Measurements from ENCODE around the gene CSMD2.

CSMD2 gene

DNA sequence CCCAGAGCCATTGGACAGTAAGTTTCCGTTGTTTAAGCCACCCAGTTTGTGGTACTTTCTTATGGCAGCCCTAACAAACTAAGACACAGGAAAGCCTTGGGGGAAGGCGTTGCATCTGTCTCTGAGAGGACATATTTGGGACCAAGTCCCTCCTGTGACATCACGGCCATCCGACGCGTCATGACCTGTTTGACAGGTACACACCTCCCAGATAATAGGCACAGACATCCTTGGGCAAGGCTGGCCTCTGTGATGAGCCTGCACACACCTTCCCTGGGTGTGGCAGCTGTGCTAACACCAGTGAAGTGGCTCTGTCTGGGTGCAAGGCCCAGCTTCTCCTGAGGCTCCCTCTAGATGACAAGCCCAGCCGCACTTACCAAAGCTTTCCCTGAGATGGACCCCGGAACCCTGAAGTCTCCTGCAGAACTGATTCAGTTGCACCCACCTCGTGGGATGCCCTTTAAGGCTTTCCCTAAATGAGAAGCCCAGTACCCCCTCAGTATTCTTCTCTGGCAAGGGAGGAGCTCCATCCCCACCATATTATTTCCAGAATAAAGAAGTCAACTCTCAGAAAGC, 556.1 kb downstream of the CSMD2 start:
- Histone ChIP-seq H3K27me3 (ENCODE audit: low read depth, low read length) (0 out of 2 replicates have a peak, but pooled peaks cover 8% of the 10 kb centered on the region), H4K20me1 (ENCODE audit: insufficient read depth, low read length) (no peaks in the 10 kb centered on the region), H2AFZ (ENCODE audit: low read depth, low read length) (no peak overlapping the region), H3K79me2 (ENCODE audit: low read length) (no peaks in the 10 kb centered on the region), H3K27ac (ENCODE audit: low read length) (no peak overlapping the region), H3K4me2 (ENCODE audit: low read length) (no peak overlapping the region), H3K9ac (ENCODE audit: low read length) (no peak overlapping the region), H3K4me3 (ENCODE audit: low read length) (no peak overlapping the region), H3K4me1 (ENCODE audit: low read length) (no peaks in the 10 kb centered on the region), H3K36me3 (replicated peaks; ENCODE audit: low read depth, low read length) (no peaks in the 10 kb centered on the region), H3K9me3 (ENCODE audit: insufficient read depth, low read length) (no peaks in the 10 kb centered on the region)
- no peak for TF ChIP-seq CTCF (IDR thresholded peaks at IDR 0.05; ENCODE audit: low read depth, low read length)
- TF ChIP-seq EZH2phosphoT487 (IDR thresholded peaks at IDR 0.05; ENCODE audit: low read depth): no peak

GRCh38 chr1:33607444-33608005, 557.5 kb downstream of the CSMD2 start:
- no peak overlapping the region for H3K27ac ChIP-seq (ENCODE audit: low read length)
- no peaks in the 10 kb centered on the region for H3K36me3 ChIP-seq (replicated peaks; ENCODE audit: low read depth, low read length)
- H4K20me1 ChIP-seq (ENCODE audit: insufficient read depth, low read length): no peaks in the 10 kb centered on the region
- no peak overlapping the region for H2AFZ ChIP-seq (ENCODE audit: low read depth, low read length)
- TF ChIP-seq CTCF (IDR thresholded peaks at IDR 0.05; ENCODE audit: low read depth, low read length): no peak
- TF ChIP-seq EZH2phosphoT487 (IDR thresholded peaks at IDR 0.05; ENCODE audit: low read depth): no peak
- no peaks in the 10 kb centered on the region for H3K79me2 ChIP-seq (ENCODE audit: low read length)
- H3K9me3 ChIP-seq (ENCODE audit: insufficient read depth, low read length): no peaks in the 10 kb centered on the region
- H3K4me1 ChIP-seq (ENCODE audit: low read length): no peaks in the 10 kb centered on the region
- H3K27me3 ChIP-seq (ENCODE audit: low read depth, low read length): no peaks in the 10 kb centered on the region
- no peak overlapping the region for H3K9ac ChIP-seq (ENCODE audit: low read length)
- H3K4me2 ChIP-seq (ENCODE audit: low read length): no peak overlapping the region
- no peak overlapping the region for H3K4me3 ChIP-seq (ENCODE audit: low read length)

GRCh38 chr1:33606272-33606671, 558.8 kb downstream of the CSMD2 start:
- Histone ChIP-seq H3K36me3 (replicated peaks; ENCODE audit: low read depth, low read length) (no peaks in the 10 kb centered on the region), H3K9me3 (ENCODE audit: insufficient read depth, low read length) (no peaks in the 10 kb centered on the region), H3K9ac (ENCODE audit: low read length) (no peak overlapping the region), H3K4me2 (ENCODE audit: low read length) (no peak overlapping the region), H4K20me1 (ENCODE audit: insufficient read depth, low read length) (no peaks in the 10 kb centered on the region), H3K4me1 (ENCODE audit: low read length) (no peaks in the 10 kb centered on the region), H3K79me2 (ENCODE audit: low read length) (no peaks in the 10 kb centered on the region), H3K4me3 (ENCODE audit: low read length) (no peak overlapping the region), H3K27ac (ENCODE audit: low read length) (no peak overlapping the region), H2AFZ (ENCODE audit: low read depth, low read length) (no peak overlapping the region), H3K27me3 (ENCODE audit: low read depth, low read length) (no peaks in the 10 kb centered on the region)
- no peak for TF ChIP-seq CTCF (IDR thresholded peaks at IDR 0.05; ENCODE audit: low read depth, low read length)
- TF ChIP-seq EZH2phosphoT487 (IDR thresholded peaks at IDR 0.05; ENCODE audit: low read depth): no peak

- Histone ChIP-seq H3K4me1 (ENCODE audit: low read length) (peaks cover 11% of the 10 kb centered on the region), H3K79me2 (ENCODE audit: low read length) (no peaks in the 10 kb centered on the region)
Observed at GRCh38 chr1:33602271-33602670, 562.8 kb downstream of the CSMD2 start.

More at GRCh38 chr1:33602271-33602670, 562.8 kb downstream of the CSMD2 start:
- Histone ChIP-seq H3K4me2 (ENCODE audit: low read length) (no peak overlapping the region), H3K9me3 (ENCODE audit: insufficient read depth, low read length) (no peaks in the 10 kb centered on the region), H4K20me1 (ENCODE audit: insufficient read depth, low read length) (no peaks in the 10 kb centered on the region), H3K27me3 (ENCODE audit: low read depth, low read length) (no peaks in the 10 kb centered on the region), H2AFZ (ENCODE audit: low read depth, low read length) (no peak overlapping the region), H3K4me3 (ENCODE audit: low read length) (no peak overlapping the region), H3K27ac (ENCODE audit: low read length) (no peak overlapping the region), H3K9ac (ENCODE audit: low read length) (no peak overlapping the region), H3K36me3 (replicated peaks; ENCODE audit: low read depth, low read length) (no peaks in the 10 kb centered on the region)
- TF ChIP-seq CTCF (IDR thresholded peaks at IDR 0.05; ENCODE audit: low read depth, low read length): no peak
